ENCODE data around the gene CDYL2. TPM values are rescaled to one million over a fixed set of nuclear protein-coding genes. Genes with fewer than 3 reads are reported as not detected.

The CDYL2 gene
- total RNA-seq, 1 experiment from 2014 or later: 7.1 TPM

DNA sequence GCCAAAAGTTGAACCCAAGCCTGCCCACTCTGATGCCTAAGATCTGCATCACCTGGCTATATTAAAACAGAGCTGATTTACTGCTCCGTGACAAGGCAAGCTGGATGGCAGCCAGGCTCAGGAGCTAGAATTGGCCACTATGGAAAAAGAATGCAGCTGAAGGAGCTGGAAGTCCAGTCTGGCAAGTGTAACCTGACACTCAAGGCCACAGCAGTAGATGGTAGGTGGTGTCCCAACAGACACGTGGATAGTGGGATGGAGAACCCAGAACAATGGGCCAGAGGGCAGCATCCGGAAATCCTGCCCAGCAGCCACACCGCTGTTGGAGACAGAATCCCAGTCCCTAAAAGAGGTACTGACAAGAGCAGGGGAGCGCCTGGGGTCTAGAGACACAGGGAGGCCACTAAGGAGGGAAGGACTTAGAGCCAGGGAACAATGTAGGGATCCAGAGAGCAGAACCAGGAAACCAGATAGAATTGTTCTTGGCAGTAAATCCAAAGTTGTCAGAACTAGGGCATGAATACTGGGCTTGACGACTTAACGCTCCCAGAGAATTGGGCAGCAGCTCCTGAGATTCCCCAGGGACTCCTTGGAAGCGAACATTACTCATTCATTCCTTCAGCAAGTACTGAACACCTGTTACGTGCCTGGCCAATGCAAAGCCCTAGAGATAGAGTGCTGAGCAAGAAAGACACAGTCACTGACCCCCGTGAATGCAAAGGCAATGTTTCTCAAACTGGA, 85.7 kb downstream of the CDYL2 start:
- peak; percentile 59 for DNase-seq (ENCODE audit: unreplicated experiment)
- H3K4me1 Mint-ChIP-seq (ENCODE audit: insufficient read depth, unreplicated experiment): peaks cover 5% of the 10 kb centered on the region
- H3K36me3 Mint-ChIP-seq (ENCODE audit: insufficient read depth, unreplicated experiment): no peaks in the 10 kb centered on the region
- intact Hi-C loops (cut with micrococcal nuclease): no loop called here
- no peak overlapping the region for H3K4me3 Mint-ChIP-seq (ENCODE audit: unreplicated experiment)
- TF ChIP-seq CTCF (IDR thresholded peaks at IDR 0.05; ENCODE audit: unreplicated experiment): no peak
- peaks cover 5% of the 10 kb centered on the region for H3K27me3 Mint-ChIP-seq (ENCODE audit: insufficient read depth, unreplicated experiment)
- no TSS peak for BruUV-seq (replicated peaks)
- no peak overlapping the region for H3K27ac Mint-ChIP-seq (ENCODE audit: low read depth, unreplicated experiment)
- ChIA-PET CTCF (no interaction called here), POLR2A (no interaction called here)
- peaks cover 4% of the 10 kb centered on the region for H3K9me3 Mint-ChIP-seq (ENCODE audit: unreplicated experiment)

DNA sequence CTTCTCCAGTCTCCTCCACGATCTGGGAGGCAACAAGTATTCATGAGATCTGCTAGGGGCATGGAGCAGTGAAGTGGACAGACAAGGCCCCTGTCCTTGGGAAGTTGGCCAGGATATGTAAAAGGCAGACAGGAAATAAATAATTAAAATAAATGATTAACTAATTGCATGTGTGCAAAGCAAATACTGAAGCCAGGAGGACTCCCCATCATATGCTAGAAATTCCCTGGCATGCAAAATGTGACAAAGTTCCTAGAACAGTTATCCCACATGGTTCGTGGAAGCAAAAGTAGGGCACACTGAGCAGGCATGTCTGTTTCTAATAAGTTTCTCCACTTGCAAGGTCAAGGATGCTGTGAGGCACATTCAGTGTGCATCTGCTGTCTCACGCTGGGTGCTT, 86.8 kb downstream of the CDYL2 start:
- intact Hi-C loops (cut with micrococcal nuclease): no loop called here
- no TSS peak for BruUV-seq (replicated peaks)

GRCh38 chr16:80716564-80717139, 87.7 kb downstream of the CDYL2 start:
- POLR2A ChIA-PET: no interaction called here
- no peak for TF ChIP-seq CTCF (IDR thresholded peaks at IDR 0.05; ENCODE audit: unreplicated experiment)
- H3K27ac Mint-ChIP-seq (ENCODE audit: low read depth, unreplicated experiment): no peak overlapping the region
- no peak for DNase-seq (ENCODE audit: unreplicated experiment)
- peaks cover 5% of the 10 kb centered on the region for H3K4me1 Mint-ChIP-seq (ENCODE audit: insufficient read depth, unreplicated experiment)
- intact Hi-C loops (cut with micrococcal nuclease): no loop called here
- no peaks in the 10 kb centered on the region for H3K9me3 Mint-ChIP-seq (ENCODE audit: unreplicated experiment)
- CTCF ChIA-PET: no interaction called here
- no TSS peak for BruUV-seq (replicated peaks)
- H3K27me3 Mint-ChIP-seq (ENCODE audit: insufficient read depth, unreplicated experiment): no peaks in the 10 kb centered on the region
- H3K4me3 Mint-ChIP-seq (ENCODE audit: unreplicated experiment): no peak overlapping the region
- H3K36me3 Mint-ChIP-seq (ENCODE audit: insufficient read depth, unreplicated experiment): no peaks in the 10 kb centered on the region

More for the DNA sequence above, 86.8 kb downstream of the CDYL2 start:
- no peaks in the 10 kb centered on the region for H3K27me3 Mint-ChIP-seq (ENCODE audit: insufficient read depth, unreplicated experiment)
- no peak overlapping the region for H3K4me3 Mint-ChIP-seq (ENCODE audit: unreplicated experiment)
- ChIA-PET POLR2A (no interaction called here), CTCF (no interaction called here)
- TF ChIP-seq CTCF (IDR thresholded peaks at IDR 0.05; ENCODE audit: unreplicated experiment): no peak
- no peaks in the 10 kb centered on the region for H3K36me3 Mint-ChIP-seq (ENCODE audit: insufficient read depth, unreplicated experiment)
- no peak for DNase-seq (ENCODE audit: unreplicated experiment)
- no peaks in the 10 kb centered on the region for H3K9me3 Mint-ChIP-seq (ENCODE audit: unreplicated experiment)
- H3K4me1 Mint-ChIP-seq (ENCODE audit: insufficient read depth, unreplicated experiment): peaks cover 5% of the 10 kb centered on the region
- H3K27ac Mint-ChIP-seq (ENCODE audit: low read depth, unreplicated experiment): no peak overlapping the region

- no peak overlapping the region for H3K27ac Mint-ChIP-seq (ENCODE audit: low read depth, unreplicated experiment)
- H3K4me3 Mint-ChIP-seq (ENCODE audit: unreplicated experiment): no peak overlapping the region
- no peaks in the 10 kb centered on the region for H3K9me3 Mint-ChIP-seq (ENCODE audit: unreplicated experiment)
- H3K27me3 Mint-ChIP-seq (ENCODE audit: insufficient read depth, unreplicated experiment): no peaks in the 10 kb centered on the region
- H3K36me3 Mint-ChIP-seq (ENCODE audit: insufficient read depth, unreplicated experiment): no peaks in the 10 kb centered on the region
- H3K4me1 Mint-ChIP-seq (ENCODE audit: insufficient read depth, unreplicated experiment): no peaks in the 10 kb centered on the region
- intact Hi-C loops (cut with micrococcal nuclease): no loop called here
- no peak for TF ChIP-seq CTCF (IDR thresholded peaks at IDR 0.05; ENCODE audit: unreplicated experiment)
- DNase-seq (ENCODE audit: unreplicated experiment): no peak
- CTCF ChIA-PET: no interaction called here
- no TSS peak for BruUV-seq (replicated peaks)
- POLR2A ChIA-PET: no interaction called here
Observed at GRCh38 chr16:80711406-80711805, 93.0 kb downstream of the CDYL2 start.

Data from MCF 10A (cell line).